ENCODE measurements around the gene TTLL5.

Gene TTLL5

GRCh38 chr14:75619548-75619947 is 41.5 kb upstream of the TTLL5 start:
- Histone ChIP-seq H4K91ac (ENCODE audit: low read length) (no peak overlapping the region), H3K18ac (ENCODE audit: low read depth in 1 of 2, low read length in 2 of 2) (no peak overlapping the region), H2BK5ac (ENCODE audit: low read depth, low read length, poor library complexity, severe bottlenecking) (no peak overlapping the region), H4K8ac (ENCODE audit: low read length) (no peak overlapping the region), H3K27me3 (ENCODE audit: control insufficient read depth in 1 of 2, insufficient read depth in 1 of 2, low read length in 2 of 2) (no peaks in the 10 kb centered on the region), H3K23ac (ENCODE audit: low read length in 2 of 2) (peak overlapping the region in 1 of 2 experiments; percentile 52), H3K4me2 (ENCODE audit: low read length, poor library complexity, severe bottlenecking) (no peak overlapping the region), H3K27ac (ENCODE audit: low read length, poor library complexity, severe bottlenecking) (no peak overlapping the region), H3K14ac (ENCODE audit: low read length in 2 of 2) (no peak overlapping the region), H3K4ac (ENCODE audit: low read depth in 1 of 2, low read length in 2 of 2) (no peak overlapping the region), H3K79me1 (replicated peaks; ENCODE audit: low read length, poor library complexity, severe bottlenecking) (peaks cover 26% of the 10 kb centered on the region), H3K9me3 (ENCODE audit: control insufficient read depth, low read length) (no peaks in the 10 kb centered on the region), H3K9ac (ENCODE audit: low read length) (no peak overlapping the region), H2BK15ac (ENCODE audit: low read depth, poor library complexity, severe bottlenecking) (no peak overlapping the region), H2BK12ac (ENCODE audit: low read length in 2 of 2) (no peak overlapping the region), H3K36me3 (ENCODE audit: control insufficient read depth in 1 of 2, insufficient read depth in 2 of 2, low read depth in 1 of 2, low read length in 2 of 2) (no peaks in the 10 kb centered on the region), H2BK120ac (ENCODE audit: low read depth, low read length) (no peak overlapping the region), H3K4me1 (ENCODE audit: control insufficient read depth, insufficient read depth, low read depth, low read length) (peaks cover 2% of the 10 kb centered on the region), H2AFZ (ENCODE audit: low read depth, low read length) (no peak overlapping the region), H3K4me3 (ENCODE audit: insufficient read depth in 1 of 2, low read depth in 1 of 2, low read length in 2 of 2) (no peak overlapping the region), H2AK5ac (ENCODE audit: low read length, severe bottlenecking) (no peak overlapping the region)
- WGBS, result 81% methylated on average over 1 of the region's 1 CpG
- no peak for DNase-seq

GRCh38 chr14:75625034-75625433 is 36.0 kb upstream of the TTLL5 start:
- Histone ChIP-seq H2BK12ac (ENCODE audit: low read length in 2 of 2) (no peak overlapping the region), H3K9ac (ENCODE audit: low read length) (no peak overlapping the region)
- no peak for DNase-seq

GRCh38 chr14:75626396-75626795 is 34.6 kb upstream of the TTLL5 start:
- no peak overlapping the region for H3K4ac ChIP-seq (ENCODE audit: low read depth in 1 of 2, low read length in 2 of 2)
- H3K4me3 ChIP-seq (ENCODE audit: insufficient read depth in 1 of 2, low read depth in 1 of 2, low read length in 2 of 2), result no peak overlapping the region
- H3K9me3 ChIP-seq (ENCODE audit: control insufficient read depth, low read length), result no peaks in the 10 kb centered on the region
- no peak overlapping the region for H2AK5ac ChIP-seq (ENCODE audit: low read length, severe bottlenecking)
- peaks cover 2% of the 10 kb centered on the region for H3K4me1 ChIP-seq (ENCODE audit: control insufficient read depth, insufficient read depth, low read depth, low read length)
- no peak overlapping the region for H3K14ac ChIP-seq (ENCODE audit: low read length in 2 of 2)
- H2BK120ac ChIP-seq (ENCODE audit: low read depth, low read length), result no peak overlapping the region
- peaks cover 12% of the 10 kb centered on the region for H3K79me1 ChIP-seq (replicated peaks; ENCODE audit: low read length, poor library complexity, severe bottlenecking)
- no peak overlapping the region for H3K4me2 ChIP-seq (ENCODE audit: low read length, poor library complexity, severe bottlenecking)
- H4K91ac ChIP-seq (ENCODE audit: low read length), result no peak overlapping the region
- no peaks in the 10 kb centered on the region for H3K27me3 ChIP-seq (ENCODE audit: control insufficient read depth in 1 of 2, insufficient read depth in 1 of 2, low read length in 2 of 2)
- no peaks in the 10 kb centered on the region for H3K36me3 ChIP-seq (ENCODE audit: control insufficient read depth in 1 of 2, insufficient read depth in 2 of 2, low read depth in 1 of 2, low read length in 2 of 2)
- no peak overlapping the region for H3K27ac ChIP-seq (ENCODE audit: low read length, poor library complexity, severe bottlenecking)
- no peak overlapping the region for H3K23ac ChIP-seq (ENCODE audit: low read length in 2 of 2)
- no peak overlapping the region for H4K8ac ChIP-seq (ENCODE audit: low read length)
- no peak overlapping the region for H3K18ac ChIP-seq (ENCODE audit: low read depth in 1 of 2, low read length in 2 of 2)
- no peak overlapping the region for H2BK12ac ChIP-seq (ENCODE audit: low read length in 2 of 2)
- no peak for DNase-seq
- H2AFZ ChIP-seq (ENCODE audit: low read depth, low read length), result no peak overlapping the region
- 98% methylated on average over 3 of the region's 3 CpGs for WGBS
- H2BK15ac ChIP-seq (ENCODE audit: low read depth, poor library complexity, severe bottlenecking), result no peak overlapping the region
- H3K9ac ChIP-seq (ENCODE audit: low read length), result no peak overlapping the region
- no peak overlapping the region for H2BK5ac ChIP-seq (ENCODE audit: low read depth, low read length, poor library complexity, severe bottlenecking)

More at GRCh38 chr14:75625034-75625433, 36.0 kb upstream of the TTLL5 start:
- Histone ChIP-seq H2BK15ac (ENCODE audit: low read depth, poor library complexity, severe bottlenecking) (no peak overlapping the region), H3K27ac (ENCODE audit: low read length, poor library complexity, severe bottlenecking) (no peak overlapping the region), H3K36me3 (ENCODE audit: control insufficient read depth in 1 of 2, insufficient read depth in 2 of 2, low read depth in 1 of 2, low read length in 2 of 2) (no peaks in the 10 kb centered on the region), H2BK120ac (ENCODE audit: low read depth, low read length) (no peak overlapping the region), H3K27me3 (ENCODE audit: control insufficient read depth in 1 of 2, insufficient read depth in 1 of 2, low read length in 2 of 2) (no peaks in the 10 kb centered on the region), H3K23ac (ENCODE audit: low read length in 2 of 2) (no peak overlapping the region), H4K8ac (ENCODE audit: low read length) (no peak overlapping the region), H4K91ac (ENCODE audit: low read length) (no peak overlapping the region), H3K4me1 (ENCODE audit: control insufficient read depth, insufficient read depth, low read depth, low read length) (peaks cover 2% of the 10 kb centered on the region), H3K14ac (ENCODE audit: low read length in 2 of 2) (no peak overlapping the region), H3K79me1 (replicated peaks; ENCODE audit: low read length, poor library complexity, severe bottlenecking) (peaks cover 12% of the 10 kb centered on the region), H3K4me2 (ENCODE audit: low read length, poor library complexity, severe bottlenecking) (no peak overlapping the region), H3K4me3 (ENCODE audit: insufficient read depth in 1 of 2, low read depth in 1 of 2, low read length in 2 of 2) (no peak overlapping the region), H3K9me3 (ENCODE audit: control insufficient read depth, low read length) (no peaks in the 10 kb centered on the region), H2BK5ac (ENCODE audit: low read depth, low read length, poor library complexity, severe bottlenecking) (no peak overlapping the region), H3K18ac (ENCODE audit: low read depth in 1 of 2, low read length in 2 of 2) (no peak overlapping the region), H2AK5ac (ENCODE audit: low read length, severe bottlenecking) (no peak overlapping the region), H3K4ac (ENCODE audit: low read depth in 1 of 2, low read length in 2 of 2) (no peak overlapping the region), H2AFZ (ENCODE audit: low read depth, low read length) (no peak overlapping the region)
- 93% methylated on average over 1 of the region's 3 CpGs for WGBS

- H3K4ac ChIP-seq (ENCODE audit: low read depth in 1 of 2, low read length in 2 of 2), result no peak overlapping the region
- H2BK5ac ChIP-seq (ENCODE audit: low read depth, low read length, poor library complexity, severe bottlenecking), result no peak overlapping the region
- no peak overlapping the region for H3K4me3 ChIP-seq (ENCODE audit: insufficient read depth in 1 of 2, low read depth in 1 of 2, low read length in 2 of 2)
- H3K27ac ChIP-seq (ENCODE audit: low read length, poor library complexity, severe bottlenecking), result no peak overlapping the region
- H2AK5ac ChIP-seq (ENCODE audit: low read length, severe bottlenecking), result no peak overlapping the region
- peaks cover 14% of the 10 kb centered on the region for H3K79me1 ChIP-seq (replicated peaks; ENCODE audit: low read length, poor library complexity, severe bottlenecking)
- H3K23ac ChIP-seq (ENCODE audit: low read length in 2 of 2), result no peak overlapping the region
- no peaks in the 10 kb centered on the region for H3K36me3 ChIP-seq (ENCODE audit: control insufficient read depth in 1 of 2, insufficient read depth in 2 of 2, low read depth in 1 of 2, low read length in 2 of 2)
- H3K9me3 ChIP-seq (ENCODE audit: control insufficient read depth, low read length), result no peaks in the 10 kb centered on the region
- no peak overlapping the region for H2AFZ ChIP-seq (ENCODE audit: low read depth, low read length)
- H3K4me2 ChIP-seq (ENCODE audit: low read length, poor library complexity, severe bottlenecking), result no peak overlapping the region
- H3K4me1 ChIP-seq (ENCODE audit: control insufficient read depth, insufficient read depth, low read depth, low read length), result peaks cover 4% of the 10 kb centered on the region
- WGBS, result 81% methylated on average over 2 of the region's 3 CpGs
- H3K18ac ChIP-seq (ENCODE audit: low read depth in 1 of 2, low read length in 2 of 2), result no peak overlapping the region
- no peak overlapping the region for H3K9ac ChIP-seq (ENCODE audit: low read length)
- no peak overlapping the region for H2BK12ac ChIP-seq (ENCODE audit: low read length in 2 of 2)
- H2BK120ac ChIP-seq (ENCODE audit: low read depth, low read length), result no peak overlapping the region
- H3K27me3 ChIP-seq (ENCODE audit: control insufficient read depth in 1 of 2, insufficient read depth in 1 of 2, low read length in 2 of 2), result no peaks in the 10 kb centered on the region
- H4K91ac ChIP-seq (ENCODE audit: low read length), result no peak overlapping the region
- no peak overlapping the region for H2BK15ac ChIP-seq (ENCODE audit: low read depth, poor library complexity, severe bottlenecking)
- H4K8ac ChIP-seq (ENCODE audit: low read length), result no peak overlapping the region
- H3K14ac ChIP-seq (ENCODE audit: low read length in 2 of 2), result no peak overlapping the region
- no peak for DNase-seq
Measured at GRCh38 chr14:75626863-75627262, 34.2 kb upstream of the TTLL5 start.
